HUDEP-2 (cell line): ENCODE results near the gene NRF1.
A peak's percentile ranks its signal among the peaks of the same experiment; 100 is the strongest.
"Not testable (repeated sequence)": the region's sequence is repeated elsewhere in the genome, so short reads cannot be mapped to it uniquely, and the experiment has no call there.

Experiments used
- DNase-seq, 76 experiments: peaks; one replicate each; lab custom pipeline; 2025; ENCODE audit not compliant: unreplicated experiment in 76 of 76; lab: John Stamatoyannopoulos, UW

Gene NRF1

DNA sequence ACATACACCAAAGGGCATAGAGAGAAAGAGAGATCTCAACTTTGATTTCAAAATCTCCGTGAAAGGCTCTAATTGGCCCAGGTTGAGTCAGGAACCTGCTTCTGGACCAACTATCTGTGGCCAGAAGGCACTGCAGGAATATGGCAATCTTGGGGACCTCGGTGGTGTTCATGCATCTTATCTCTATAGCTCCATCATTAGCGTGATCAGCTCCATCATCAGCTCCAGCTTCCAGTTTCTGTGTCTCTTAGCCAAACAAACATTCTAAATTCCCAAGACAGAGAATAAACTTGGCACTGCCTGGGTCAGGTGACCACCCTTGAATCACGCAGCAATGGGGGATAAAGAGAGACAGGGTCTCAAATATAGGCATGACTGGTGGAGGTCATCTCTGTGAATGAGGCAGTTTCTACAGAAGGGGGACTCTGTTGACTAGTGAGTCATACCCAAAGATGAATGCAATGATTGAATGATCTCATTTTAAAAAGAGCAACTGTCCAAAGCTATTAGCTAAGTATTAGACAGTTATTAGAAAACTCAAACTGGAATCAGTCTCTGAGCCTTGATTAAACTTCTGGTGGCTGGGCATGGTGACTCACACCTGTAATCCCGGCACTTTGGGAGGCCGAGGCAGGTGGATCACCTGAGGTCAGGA, 5.4 kb upstream of the NRF1 start:
- DNase-seq = no peak

DNA sequence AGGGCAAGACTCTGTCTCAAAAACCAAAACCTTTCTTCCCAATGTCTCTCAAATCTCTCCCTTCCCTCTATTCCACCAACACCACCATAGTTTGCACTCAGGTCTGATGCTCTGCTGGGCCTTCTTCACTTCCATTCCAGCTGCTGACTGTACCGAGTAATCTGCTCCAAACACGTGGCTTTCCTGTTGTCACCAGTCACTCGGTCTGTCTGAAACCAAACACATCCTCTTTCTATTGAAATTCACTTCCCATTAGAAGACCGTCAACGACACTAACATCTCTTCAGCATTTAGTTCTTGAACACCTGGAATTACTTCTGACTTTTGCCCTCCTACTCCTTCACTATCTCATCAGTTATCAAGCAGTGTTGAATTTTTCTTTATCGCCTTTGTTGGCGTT, 4.7 kb upstream of the NRF1 start:
- DNase-seq = no peak

DNA sequence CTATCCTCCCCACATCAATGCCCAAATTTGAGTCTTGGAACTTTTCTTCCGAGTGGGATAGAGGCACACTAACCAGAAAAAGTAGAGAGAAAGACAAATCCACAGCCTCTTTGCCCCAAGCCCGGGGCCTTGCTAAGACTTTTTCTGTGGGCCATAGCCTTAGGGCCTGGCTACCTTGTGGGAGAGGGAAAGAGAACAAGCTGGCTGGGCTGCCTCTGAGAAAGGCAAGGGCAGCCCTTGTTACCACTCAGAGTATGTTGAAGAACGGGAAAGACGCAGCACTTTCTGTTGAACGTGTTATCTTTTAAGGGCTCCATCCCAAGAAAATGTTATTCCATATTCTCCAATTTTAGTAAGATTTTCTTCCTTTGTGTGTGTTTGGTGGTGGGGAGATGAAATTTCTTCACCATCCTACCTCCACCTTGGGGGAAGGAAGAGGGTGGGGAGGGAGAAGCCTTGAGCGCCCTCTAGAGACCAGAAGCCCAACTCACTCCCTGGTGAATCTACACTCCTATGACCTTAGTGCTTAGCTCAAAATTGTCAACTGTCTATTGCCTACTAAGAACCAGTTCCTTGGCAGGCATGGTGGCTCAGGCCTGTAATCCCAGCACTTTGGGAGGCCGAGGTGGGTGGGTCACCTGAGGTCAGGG, 3.9 kb upstream of the NRF1 start:
- peak in 31 of 76 experiments; percentile 1 to 50 (median 17) for DNase-seq

DNA sequence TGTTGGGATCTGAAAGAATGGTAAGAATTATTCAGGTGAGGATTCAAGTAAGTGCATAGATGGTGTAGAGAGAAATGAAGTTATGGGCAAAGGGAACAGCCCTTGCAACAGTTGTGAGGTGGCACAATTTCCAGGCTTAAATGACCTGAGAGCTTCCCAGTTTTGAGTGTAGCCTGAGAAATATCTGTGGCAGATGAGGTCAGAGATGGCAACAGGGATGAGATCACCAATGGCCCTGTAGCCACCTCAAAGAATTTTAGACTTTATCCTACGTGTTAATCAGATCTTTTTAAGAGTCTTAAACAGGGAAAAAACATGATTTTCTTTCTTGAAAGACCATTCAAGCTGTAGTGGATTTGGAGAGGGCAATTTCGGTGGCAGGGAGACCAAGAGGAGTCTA, 1.9 kb upstream of the NRF1 start:
- DNase-seq = no peak

DNA sequence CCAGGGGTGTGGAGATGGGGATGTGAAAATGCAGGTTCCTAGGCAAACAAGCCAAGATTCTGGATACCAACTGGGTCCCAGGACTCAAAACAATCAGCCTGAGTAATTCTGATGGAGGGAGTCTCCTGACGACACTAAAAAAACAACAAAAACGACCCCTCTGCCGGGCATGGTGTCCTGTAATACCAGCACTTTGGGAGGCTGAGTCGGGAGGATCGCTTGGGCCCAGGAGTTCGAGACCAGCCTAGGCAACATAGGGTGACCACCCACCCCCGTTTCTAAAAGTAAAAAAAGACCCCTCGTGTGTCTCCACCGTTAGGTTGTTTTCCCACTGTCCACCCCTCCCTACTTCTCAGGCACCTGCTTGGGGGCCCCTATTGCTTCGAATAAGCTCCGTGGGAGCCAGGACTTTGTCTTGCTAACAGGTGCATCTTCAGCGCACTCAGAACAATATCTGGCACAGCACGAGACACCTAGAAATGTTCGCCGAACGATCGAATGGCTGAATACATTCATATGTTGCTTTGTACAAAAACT, 743 bp upstream of the NRF1 start:
- peak in 2 of 76 experiments; percentile 43 to 52 for DNase-seq

DNA sequence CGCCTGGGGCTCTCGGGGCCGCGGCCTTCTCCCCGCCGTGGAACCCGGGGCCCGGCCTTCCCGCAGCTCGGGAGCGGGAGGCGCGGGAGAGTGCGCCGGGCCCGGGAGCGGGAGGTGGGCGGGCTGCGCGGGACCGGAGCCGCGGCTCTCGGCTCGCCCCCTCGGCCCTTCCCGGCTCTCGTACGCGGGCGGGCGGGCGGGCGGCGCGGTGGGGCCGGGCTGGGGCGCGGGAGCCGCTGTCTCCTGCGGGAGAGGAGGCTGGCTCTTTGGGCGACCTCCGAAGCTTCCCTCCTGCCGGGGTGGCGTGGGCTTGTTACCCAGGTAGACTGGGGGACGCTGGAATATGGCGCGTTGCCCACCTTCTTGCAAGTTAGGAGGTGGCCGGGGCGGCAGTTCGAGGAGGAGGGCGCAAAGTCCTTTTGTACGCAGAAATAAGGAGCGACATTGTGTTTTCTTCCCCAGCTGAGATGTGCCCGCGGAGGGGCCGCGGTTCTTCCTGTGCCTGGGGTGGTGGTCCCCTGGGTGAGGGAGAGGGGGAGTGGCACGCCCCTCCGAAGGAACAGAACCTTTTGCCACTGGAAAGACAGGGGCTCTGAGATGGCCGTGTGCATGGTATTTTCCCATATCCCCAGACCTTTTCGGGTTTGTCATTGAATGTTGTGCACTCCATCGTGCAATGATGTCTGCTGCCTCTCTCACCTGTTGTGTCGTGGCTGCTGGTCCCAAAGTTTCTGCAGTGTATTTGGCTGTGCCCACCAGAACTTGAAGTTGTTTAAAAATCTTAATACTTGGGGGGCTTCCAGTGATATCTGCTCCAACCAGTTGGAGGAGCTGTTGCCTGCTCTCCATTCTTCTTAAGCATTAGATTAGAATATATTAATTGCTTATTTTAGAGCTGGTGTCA, 844 bp downstream of the NRF1 start:
- peak in 19 of 76 experiments; percentile 4 to 35 (median 13) for DNase-seq

DNA sequence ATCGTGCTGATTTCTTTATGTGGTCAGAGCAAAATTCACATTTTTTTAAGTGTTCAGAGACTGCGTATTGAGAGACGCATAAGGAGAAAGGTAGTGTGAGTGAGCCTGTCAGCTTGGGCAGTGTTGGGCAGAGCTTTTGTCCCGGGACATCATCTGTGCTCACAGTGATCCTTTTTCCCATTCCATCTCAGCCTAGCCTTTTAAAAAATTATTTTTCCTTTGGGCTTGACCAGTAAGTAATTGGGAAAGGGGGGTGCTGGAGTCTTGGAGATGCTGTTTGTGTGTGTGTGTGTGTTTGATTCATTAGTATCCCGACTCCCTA, 1.5 kb downstream of the NRF1 start:
- DNase-seq = no peak

DNA sequence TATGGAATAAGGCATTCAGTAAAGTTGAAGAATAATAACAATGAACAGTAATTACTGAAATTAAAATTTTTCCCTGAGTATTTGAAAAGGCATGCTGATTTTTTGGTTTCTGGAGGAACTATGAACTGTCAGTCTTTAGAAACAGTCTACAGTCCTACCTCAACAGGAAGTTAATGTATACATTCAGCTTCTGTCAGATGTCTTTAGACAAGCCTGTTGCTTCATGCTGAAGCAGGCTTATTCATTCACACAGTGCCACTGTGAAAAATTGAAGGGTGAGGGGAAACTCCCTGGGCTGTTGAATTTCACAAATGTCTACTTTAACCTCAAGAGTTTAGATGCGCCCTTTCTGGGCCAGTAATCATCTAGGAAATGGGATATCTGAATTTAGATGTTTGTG, 3.5 kb downstream of the NRF1 start:
- no peak for DNase-seq

DNA sequence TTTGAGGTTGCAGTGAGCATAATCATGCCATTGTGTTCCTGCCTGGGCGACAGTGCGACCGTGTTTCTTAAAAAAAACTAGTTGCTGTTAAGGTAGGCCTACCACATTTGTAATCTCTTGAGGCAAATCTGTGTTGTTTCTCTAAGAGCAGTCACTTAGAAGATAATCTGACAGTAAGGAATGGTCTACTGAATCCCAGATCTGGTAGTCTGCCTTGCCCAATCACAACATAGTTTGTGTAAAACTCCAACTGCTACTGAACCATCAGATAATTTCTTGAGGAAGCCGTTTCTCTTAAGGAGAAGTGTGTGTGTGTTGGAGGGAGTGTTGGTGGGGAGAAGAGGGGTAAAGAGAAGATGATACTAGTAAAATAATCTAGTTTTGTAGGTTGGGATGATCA, 5.0 kb downstream of the NRF1 start:
- DNase-seq = no peak

DNA sequence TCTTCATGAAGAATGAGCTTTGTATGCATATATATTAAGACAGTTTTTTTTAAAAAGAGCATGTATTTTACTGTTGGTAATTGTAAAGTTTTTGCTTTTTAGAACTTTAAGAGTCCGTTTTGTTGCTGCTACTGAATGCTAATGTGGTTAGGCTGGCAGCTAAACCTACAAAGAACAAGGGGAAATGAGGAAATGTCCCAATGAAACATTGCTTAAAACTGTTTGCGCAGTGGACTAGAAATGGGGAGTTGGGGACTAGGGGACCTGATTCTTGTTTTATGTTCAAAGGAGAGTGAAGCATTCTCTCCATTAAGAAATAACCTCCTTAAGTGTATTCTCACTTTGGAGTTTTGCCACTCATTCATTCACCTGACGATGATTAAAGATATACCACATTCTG, 5.7 kb downstream of the NRF1 start:
- DNase-seq = no peak

DNA sequence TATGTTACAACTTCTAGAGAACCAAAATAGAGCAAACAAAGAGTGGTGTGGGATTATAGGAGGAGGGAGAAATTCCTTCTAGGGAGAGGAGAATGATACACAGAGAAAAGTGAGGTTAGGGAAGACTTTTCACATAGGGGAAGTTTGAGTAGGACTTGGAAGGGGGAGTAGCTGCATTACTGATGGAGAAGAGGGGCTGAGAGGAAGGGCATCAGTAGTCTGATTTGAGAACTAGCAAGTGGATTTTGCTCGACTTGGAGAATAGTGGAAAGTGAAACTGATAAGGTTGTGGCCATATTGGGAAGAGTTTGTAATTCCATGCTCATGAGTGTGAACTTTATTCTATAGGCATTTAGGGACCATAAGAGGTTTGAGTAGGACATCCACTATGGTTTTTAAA, 6.1 kb downstream of the NRF1 start:
- DNase-seq = no peak

DNA sequence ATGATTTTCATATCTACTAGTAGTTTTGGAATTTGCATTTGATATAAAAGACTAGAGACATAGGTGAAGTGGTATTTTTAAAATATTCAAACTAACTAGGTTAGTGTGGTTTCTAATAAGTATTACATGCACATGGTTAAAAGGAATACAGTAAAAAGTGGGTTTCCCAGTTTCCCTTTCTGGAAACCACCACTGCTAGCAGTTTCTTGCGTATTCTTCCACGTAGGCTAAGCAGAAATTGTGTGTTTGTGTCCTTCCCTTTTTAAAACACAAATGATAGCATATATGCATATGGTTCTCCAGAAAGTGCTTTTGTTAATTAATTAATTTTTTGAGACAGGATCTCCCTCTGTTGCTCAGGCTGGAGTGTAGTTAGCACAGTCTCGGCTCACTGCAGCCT, 15.4 kb downstream of the NRF1 start:
- no peak for DNase-seq

DNA sequence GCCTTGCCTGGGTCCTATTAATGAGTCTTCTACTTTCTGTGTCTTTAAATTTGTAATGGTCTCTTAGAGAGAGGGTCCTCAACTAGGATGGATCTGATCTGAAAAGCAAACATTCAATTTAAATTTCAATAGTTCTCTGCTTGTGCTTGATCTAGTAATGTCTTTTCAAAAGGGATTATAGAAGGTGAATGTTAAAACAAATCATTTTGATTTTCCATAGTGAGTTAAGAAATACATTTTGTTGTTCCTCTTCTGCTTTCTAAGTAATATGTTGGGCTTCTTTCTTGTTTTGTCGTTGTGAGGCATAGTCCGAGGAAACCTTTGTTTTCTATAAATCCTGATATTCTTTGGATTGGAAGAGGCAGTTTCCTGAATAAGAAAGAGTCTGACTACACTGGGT, 18.8 kb downstream of the NRF1 start:
- DNase-seq = no peak

DNA sequence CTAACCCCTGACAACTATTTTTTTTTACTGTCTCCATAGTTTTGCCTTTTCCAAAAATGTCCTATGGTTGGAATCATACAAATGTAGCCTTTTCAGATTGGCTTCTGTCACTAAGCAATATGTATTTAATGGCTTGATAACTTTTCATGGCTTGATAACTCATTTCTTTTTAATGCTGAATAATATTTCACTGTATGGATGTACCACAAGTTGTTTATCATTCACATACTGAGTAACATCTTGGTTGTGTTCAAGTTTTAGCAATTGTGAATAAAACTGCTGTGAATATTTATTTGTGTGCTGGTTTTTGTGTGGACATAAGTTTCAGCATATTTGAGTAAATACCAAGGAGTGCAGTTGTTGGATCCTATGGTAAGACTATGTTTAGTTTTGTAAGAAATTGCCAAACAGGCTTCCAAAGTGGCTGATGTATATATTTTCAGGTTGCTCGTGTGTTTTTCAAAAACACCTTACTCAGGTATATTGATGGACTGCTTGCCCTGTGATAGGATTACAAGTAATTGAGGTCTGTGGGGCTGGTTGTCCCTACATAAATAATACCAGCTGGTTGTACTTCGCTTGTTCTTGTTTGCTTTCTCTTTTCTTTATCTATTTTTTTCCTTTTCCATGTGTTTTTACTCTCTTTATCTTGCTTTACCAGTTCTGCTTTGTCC, 23.0 kb downstream of the NRF1 start:
- no peak for DNase-seq

DNA sequence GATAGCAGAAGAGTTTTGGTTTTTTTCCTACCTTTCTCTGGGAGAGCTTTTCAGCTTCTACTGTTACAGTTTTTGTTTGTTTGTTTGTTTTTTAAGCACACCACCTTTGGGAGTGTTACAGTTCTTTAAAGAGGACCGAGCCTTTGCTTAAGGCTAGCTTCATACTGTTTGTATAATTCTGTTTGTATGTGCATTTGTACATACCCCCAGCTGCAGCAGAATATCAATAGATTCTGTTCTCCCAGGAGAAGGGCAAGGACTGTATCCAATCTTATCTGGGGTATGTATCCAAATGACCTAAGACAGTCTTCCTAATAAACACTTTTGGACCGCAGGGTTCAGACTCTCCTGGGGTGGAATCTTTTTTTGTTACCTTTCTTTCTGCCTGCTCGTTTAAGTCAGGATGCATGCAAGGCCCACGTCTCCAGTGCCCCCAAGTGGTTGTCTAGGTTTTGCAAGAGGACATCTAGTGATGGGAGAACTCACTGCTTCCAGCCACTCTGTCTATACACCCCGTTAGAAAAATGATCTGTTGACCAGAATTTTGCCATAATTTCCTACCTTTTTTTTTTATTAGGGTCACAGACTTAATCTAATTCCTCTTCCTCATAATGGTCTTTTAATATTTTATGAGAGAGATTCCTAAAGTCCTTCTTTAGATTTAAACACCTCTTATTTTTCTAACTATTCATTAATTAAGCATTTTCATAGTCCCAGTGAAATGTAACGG, 23.9 kb downstream of the NRF1 start:
- DNase-seq = peak in 60 of 76 experiments; percentile 2 to 68 (median 33)

DNA sequence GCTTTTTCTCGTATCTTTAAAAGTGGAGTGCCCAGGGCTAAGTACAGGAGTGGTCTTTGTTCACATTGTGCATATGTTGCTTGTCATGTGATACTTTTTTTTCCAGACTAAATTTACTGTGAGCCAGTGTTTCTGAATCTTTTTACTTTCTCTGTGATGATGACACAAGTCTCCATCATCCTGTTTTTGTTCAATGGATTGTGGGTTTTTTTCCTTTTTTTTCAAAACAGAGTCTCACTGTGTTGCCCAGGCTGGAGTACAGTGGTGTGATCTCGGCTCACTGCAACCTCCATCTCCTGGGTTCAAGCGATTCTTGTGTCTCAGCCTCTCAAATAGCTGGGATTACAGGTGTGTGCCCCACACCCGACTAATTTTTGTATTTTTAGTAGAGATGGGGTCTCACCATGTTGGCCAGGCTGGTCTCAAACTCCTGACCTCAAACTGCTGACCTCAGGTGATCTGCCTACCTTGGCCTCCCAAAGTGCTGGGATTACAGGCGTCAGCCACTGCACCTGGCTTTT, 24.6 kb downstream of the NRF1 start:
- not testable (repeated sequence) for DNase-seq

DNA sequence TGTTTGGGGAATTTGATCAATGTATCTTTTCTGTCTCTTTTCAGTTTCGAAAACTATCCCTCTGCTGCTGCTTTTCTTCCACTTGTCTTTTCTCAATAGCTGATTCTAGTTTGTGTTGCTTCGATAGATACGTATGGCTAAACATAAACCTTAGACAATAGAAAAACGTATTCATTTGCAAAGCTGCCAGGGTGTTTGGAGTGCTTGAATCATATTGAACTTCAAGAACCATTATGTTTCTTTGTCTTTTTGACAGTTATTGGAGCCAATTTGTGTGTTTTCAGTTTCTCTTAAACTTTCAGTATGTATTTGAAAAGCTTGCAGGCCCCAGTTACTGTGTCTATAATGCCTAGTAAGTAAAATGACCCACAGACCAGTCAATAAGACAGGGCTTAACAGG, 25.1 kb downstream of the NRF1 start:
- no peak for DNase-seq

DNA sequence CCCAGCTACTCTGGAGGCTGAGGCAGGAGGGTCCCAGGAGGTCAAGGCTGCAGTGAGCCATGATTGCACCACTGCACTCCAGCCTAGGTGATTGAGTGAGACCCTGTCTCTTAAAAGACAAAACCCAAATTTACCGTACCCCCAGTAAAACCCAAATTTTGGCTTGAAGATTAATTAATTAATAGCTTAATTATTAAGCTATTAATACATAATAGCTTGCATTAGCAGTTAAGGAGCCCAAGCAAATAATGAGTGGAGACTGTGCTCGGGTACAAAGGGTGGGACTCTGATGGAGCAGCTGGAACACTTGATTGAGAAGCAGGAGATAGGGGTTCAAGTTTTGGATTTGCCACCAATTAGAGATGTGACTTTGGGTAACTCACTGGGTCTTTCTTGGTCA, 28.9 kb downstream of the NRF1 start:
- DNase-seq = no peak

DNA sequence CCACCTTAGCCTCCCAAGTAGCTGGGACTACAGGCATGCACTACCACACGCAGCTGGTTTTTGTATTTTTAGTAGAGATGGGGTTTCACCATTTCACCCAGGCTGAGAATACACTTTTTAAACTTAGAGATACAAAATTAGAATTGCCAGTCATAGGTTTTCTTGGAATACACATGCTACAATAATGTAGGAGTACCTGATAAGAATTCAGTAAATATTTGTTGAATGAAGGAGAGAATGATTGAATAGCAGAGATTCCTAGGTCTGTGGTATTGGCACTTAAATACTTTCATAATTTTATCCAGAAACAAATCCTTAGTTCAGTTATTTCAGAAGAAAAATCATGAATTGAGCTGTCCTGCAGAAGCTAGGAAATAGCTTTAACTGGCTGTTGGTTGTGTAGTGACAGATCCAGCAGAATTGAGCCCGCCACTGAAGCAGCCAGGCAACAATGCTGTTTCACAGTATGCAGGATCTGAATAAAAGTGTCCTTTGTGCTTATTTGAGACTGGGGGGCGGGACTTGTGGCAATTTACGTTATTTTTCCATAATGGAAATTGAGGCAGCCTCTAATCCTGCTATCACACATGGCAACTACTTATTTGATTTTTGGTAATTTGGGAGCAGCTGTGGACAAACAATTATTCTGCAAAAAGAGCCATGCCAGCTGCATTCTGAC, 31.5 kb downstream of the NRF1 start:
- no peak for DNase-seq
